C4-2B (cell line): Measurements from ENCODE around the gene GP9.

ENCODE experiments used
- H3K27ac ChIP-seq: fragments of 450-650 bp; 2 replicates; pipeline ENCODE4 v1.5.1; 2017
- CTCF ChIP-seq: fragments of 450-650 bp; conservative IDR thresholded peaks from 2 replicates; pipeline ENCODE4 v1.5.1; 2017; ENCODE audit warnings: mild to moderate bottlenecking
- ZFX ChIP-seq: fragments of 450-650 bp; IDR thresholded peaks from 2 replicates; pipeline ENCODE4 v1.6.1; 2017

Gene GP9

GRCh38 chr3:129060276-129061022 is at the start of gene GP9:
Gene GP9 (plus strand): TSS chr3:129060779. CDS start chr3:129061740, 961 bp downstream.
- no peak for TF ChIP-seq CTCF
- TF ChIP-seq ZFX, result no peak
- no peak within 1 kb of the TSS for H3K27ac ChIP-seq

- no peak overlapping the region for H3K27ac ChIP-seq
- TF ChIP-seq CTCF, result no peak
These were observed 47.1 kb upstream of the GP9 start for GRCh38 chr3:129013491-129013891.

GRCh38 chr3:129014148-129014547 is 46.4 kb upstream of the GP9 start:
- TF ChIP-seq ZFX (no peak), CTCF (no peak)
- no peak overlapping the region for H3K27ac ChIP-seq

GRCh38 chr3:129014793-129015345 is 45.7 kb upstream of the GP9 start:
- no peak overlapping the region for H3K27ac ChIP-seq

GRCh38 chr3:129015388-129016105 is 45.0 kb upstream of the GP9 start:
- TF ChIP-seq ZFX (no peak), CTCF (no peak)
- no peak overlapping the region for H3K27ac ChIP-seq

More at GRCh38 chr3:129014793-129015345, 45.7 kb upstream of the GP9 start:
- TF ChIP-seq CTCF (no peak), ZFX (no peak)

- H3K27ac ChIP-seq, result no peak overlapping the region
These were observed 44.2 kb upstream of the GP9 start for GRCh38 chr3:129016356-129016719.

More at GRCh38 chr3:129016356-129016719, 44.2 kb upstream of the GP9 start:
- no peak for TF ChIP-seq CTCF
- TF ChIP-seq ZFX, result no peak
